ES-I3 (cell line): ENCODE data around the gene NPC1.
"Not testable (repeated sequence)": the region's sequence is repeated elsewhere in the genome, so short reads cannot be mapped to it uniquely, and the experiment has no call there.

Experiments
- H3K36me3 ChIP-seq: 2 replicates; pipeline ENCODE4 v1.6.1; 2013; ENCODE audit warnings: mild to moderate bottlenecking, low read length, control low read depth, moderate library complexity; ENCODE audit not compliant: insufficient read depth
- H3K4me1 ChIP-seq: 2 replicates; pipeline ENCODE4 v1.6.1; 2013; ENCODE audit warnings: mild to moderate bottlenecking, control low read depth, low read length; ENCODE audit not compliant: insufficient read depth
- H3K9ac ChIP-seq: 2 replicates; pipeline ENCODE4 v1.6.1; 2013; ENCODE audit warnings: low read depth, mild to moderate bottlenecking, low read length, moderate library complexity
- H3K9me3 ChIP-seq: 2 replicates; pipeline ENCODE4 v1.6.1; 2013; ENCODE audit warnings: mild to moderate bottlenecking, low read length, moderate library complexity; ENCODE audit not compliant: control insufficient read depth, insufficient read depth

NPC1 gene

DNA sequence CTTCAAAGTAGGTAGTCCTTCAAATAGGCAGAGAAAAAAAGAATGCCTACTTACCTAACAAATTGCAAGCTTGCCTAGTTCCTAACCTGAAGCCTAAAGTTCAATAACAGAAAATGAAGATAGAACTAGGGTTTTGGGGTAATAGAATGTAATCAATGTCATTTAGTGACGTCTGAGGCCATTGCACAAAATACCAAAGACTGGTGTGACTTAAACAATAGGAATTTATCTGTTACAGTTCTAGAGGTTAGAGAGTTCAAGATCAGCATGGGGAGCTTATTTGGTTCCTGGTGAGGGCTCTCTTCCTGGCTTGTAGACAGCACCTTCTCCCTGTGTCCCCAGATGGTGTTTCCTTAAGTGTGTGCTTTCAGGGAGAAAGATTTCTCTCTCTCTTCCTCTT lies 4.7 kb upstream of the NPC1 start:
- no peaks in the 10 kb centered on the region for H3K9me3 ChIP-seq
- no peaks in the 10 kb centered on the region for H3K4me1 ChIP-seq
- no peaks in the 10 kb centered on the region for H3K36me3 ChIP-seq
- no peak overlapping the region for H3K9ac ChIP-seq

DNA sequence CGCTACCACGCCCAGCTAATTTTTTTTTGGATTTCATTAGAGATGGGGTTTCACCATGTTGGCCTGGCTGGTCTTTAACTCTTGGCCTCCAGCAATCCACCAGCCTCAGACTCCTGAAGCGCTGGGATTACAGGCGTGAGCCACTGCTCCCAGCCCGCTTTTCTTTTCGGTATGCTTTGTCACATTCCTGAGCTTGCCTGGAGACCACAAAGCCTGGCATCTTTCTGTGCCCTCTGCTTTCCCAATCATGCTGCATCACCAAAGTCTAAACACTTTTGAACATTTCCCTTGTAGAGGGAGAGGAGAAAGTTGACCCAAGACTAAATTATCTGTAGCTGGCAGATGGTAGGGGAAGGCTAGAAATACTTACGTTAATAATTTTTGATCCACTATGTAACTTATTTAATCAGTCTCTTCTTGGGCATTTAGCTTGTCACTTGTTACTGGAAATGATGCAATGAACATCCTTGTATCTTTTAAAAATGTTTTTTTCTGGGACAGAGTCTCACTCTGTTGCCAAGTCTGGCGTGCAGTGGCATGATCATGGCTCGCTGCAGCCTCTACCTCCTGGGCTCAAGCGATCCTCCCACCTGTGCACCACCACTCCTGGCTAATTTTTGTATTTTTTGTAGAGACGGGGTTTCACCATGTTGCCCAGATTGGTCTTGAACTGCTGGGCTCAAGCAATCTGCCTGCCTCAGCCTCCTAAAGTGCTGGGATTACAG lies 2.7 kb upstream of the NPC1 start:
- Histone ChIP-seq H3K36me3 (no peaks in the 10 kb centered on the region), H3K4me1 (no peaks in the 10 kb centered on the region; the same call in 1 of the 2 replicates), H3K9ac (no peak overlapping the region), H3K9me3 (no peaks in the 10 kb centered on the region)

DNA sequence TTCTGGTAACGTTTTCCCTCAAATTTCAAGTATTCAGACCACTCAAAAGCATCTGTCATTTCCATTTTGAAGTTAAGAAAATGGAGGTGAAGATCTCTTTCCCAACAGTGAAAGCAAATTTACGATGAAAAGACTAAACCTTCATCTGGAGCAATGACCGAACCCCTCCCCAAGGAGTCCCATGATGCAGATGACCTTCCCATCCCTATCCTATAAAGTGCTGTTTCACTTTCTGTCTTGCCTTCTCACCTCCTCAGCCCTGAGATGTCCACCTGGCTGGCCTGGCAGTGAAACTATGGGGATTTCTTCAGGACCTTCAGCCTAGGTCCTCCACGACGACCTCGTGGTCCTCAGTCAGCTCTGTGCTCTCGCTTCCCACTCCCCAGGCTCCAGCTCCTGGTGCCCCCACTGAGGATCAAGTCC lies 925 bp upstream of the NPC1 start:
- Histone ChIP-seq H3K36me3 (no peaks in the 10 kb centered on the region), H3K9ac (no peak overlapping the region), H3K9me3 (no peaks in the 10 kb centered on the region), H3K4me1 (no peaks in the 10 kb centered on the region; the same call in 1 of the 2 replicates)

DNA sequence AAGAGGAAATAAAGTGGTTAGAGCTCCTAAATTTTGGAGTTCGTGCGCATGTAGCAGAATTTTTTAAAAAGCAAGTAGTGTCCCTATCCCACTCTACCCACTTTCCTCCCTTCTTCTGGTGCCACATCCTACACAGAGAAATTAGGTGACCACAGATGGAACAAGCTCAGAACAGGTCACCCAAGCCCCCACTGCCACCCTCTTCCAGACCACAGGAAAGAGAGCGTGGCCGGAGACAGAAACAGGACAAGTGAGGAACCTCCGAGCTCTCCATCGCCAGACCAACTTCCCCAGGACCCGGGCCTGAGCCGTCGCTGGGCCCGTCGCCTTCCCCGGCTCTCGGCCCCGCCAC lies 433 bp downstream of the NPC1 start:
- peak overlapping the region; percentile 95 for H3K9ac ChIP-seq
- H3K36me3 ChIP-seq, result no peaks in the 10 kb centered on the region; the same call in 1 of the 2 replicates
- peaks cover 5% of the 10 kb centered on the region for H3K4me1 ChIP-seq
- no peaks in the 10 kb centered on the region for H3K9me3 ChIP-seq

DNA sequence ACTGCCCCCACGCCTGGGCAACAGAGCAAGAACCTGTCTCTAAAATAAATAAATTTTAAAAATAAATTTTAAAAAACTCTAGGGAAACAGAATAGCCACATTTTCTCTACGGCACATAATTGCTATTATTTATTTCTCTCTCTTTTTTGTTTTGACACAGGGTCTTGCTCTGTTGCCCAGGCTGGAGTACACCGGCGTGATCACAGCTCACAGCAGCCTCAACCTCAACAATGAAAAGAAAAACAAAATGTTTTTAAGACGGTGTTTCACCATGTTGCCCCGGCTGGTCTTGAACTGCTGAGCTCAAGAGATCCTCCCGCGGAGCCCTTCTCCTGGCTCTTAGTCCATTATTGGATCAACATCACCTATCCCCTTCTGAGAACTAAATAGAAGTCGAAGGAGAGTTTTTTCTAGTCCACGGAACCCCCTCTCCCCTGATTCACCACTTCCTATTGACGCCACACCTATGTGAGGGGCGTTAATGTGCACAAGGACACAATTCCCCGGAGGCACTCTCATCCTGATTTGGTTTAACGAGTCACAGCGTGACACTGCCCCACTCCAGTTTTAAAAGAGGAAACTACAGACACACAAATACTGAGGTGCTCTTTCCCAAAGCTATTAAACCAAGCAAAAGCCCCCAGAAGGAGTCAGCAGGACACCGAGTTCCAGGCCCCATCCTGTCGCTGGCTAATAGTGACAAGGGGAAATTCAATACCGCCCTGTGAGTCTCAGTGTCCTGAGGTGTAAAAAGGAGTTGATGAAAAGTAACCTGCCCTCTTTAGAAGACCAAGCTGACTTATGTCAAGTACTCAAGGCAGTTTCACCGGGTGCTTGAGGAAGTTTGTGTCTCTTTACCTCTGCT lies 1.1 kb downstream of the NPC1 start:
- Histone ChIP-seq H3K9ac (peak overlapping the region; percentile 95), H3K9me3 (no peaks in the 10 kb centered on the region), H3K36me3 (no peaks in the 10 kb centered on the region; the same call in 1 of the 2 replicates), H3K4me1 (peaks cover 11% of the 10 kb centered on the region)

DNA sequence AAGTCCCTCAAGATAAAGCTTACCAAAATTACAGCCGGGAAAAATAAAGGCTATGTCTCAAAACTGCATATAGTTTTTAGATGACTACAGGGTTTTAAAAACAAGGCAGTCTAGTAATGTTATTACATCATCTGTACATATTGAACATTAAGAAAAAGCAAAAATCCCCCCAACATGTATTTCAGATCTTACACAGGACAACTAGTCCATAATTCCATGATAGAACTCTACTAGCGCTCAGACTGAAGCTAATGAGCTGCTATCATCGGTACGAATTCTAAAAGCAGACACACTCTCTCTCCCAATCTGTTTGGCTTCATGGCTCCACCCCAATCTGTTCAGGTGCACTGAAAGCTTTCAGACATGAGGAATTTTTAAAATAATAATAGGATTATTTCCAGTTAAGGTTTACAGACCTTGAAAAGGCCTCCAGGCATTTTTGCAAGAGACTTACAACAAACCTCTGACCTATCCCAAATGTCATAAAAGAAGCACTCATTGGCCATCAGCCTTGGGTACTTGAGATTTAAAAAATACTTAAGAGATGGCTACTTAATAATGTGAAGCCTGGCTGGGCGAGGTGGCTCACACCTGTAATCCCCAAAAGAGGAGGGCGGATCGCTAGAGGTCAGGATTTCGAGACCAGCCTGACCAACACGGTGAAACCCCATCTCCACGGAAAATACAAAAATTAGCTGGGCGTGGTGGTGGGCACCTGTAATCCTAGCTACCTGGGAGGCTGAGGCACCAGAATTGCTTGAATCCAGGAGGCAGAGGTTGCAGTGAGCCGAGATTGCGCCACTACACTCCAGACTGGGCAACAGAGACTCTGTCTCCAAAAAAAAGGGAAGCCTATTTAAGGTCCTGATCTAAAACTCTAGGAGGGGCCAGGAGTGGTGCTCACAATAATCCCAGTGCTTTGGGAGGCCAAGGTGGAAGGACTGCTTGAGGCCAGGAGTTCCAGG lies 2.0 kb downstream of the NPC1 start:
- no peaks in the 10 kb centered on the region; the same call in 1 of the 2 replicates for H3K36me3 ChIP-seq
- H3K9ac ChIP-seq, result peak overlapping the region; percentile 2; the same call in 1 of the 2 replicates
- H3K9me3 ChIP-seq, result no peaks in the 10 kb centered on the region
- H3K4me1 ChIP-seq, result peaks cover 11% of the 10 kb centered on the region

DNA sequence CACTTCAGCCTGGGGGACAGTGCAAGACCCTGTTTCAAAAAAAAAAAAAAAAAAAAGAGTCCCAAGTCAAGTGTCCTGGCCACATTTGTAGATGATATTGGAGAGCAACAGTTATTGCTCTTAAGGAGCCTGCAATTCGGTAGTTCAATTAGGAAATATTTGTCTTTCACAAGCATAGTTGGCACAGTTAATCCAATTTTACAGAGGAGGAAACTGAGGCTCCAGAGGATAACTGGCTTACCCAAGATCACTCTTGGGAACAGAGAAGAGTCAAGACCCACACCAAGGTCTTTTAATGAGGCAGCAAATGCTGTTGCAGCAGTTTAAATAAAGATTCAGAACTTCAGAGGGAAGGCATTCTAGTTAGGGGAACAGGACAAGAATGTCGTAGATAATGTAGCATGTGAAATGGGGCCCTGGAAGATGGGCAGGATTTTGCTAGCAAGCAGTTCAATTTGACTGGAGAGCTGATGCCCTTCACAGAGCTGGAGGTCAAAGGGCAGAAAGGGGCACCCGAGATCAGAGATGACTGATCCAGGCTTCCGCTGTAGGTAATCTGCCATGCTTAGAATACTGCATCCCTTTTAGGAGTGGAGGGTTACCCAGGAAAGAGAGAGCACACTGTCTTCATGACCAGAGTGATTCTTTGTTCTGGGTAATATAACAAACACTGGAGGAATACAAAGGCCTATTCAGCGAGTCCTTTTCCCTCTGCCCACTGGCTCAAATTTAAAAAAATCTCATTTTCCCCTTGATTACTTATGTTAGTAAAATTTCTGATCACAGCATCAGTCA lies 3.0 kb downstream of the NPC1 start:
- Histone ChIP-seq H3K9ac (no peak overlapping the region), H3K4me1 (peaks cover 11% of the 10 kb centered on the region), H3K36me3 (no peaks in the 10 kb centered on the region; the same call in 1 of the 2 replicates), H3K9me3 (no peaks in the 10 kb centered on the region)

DNA sequence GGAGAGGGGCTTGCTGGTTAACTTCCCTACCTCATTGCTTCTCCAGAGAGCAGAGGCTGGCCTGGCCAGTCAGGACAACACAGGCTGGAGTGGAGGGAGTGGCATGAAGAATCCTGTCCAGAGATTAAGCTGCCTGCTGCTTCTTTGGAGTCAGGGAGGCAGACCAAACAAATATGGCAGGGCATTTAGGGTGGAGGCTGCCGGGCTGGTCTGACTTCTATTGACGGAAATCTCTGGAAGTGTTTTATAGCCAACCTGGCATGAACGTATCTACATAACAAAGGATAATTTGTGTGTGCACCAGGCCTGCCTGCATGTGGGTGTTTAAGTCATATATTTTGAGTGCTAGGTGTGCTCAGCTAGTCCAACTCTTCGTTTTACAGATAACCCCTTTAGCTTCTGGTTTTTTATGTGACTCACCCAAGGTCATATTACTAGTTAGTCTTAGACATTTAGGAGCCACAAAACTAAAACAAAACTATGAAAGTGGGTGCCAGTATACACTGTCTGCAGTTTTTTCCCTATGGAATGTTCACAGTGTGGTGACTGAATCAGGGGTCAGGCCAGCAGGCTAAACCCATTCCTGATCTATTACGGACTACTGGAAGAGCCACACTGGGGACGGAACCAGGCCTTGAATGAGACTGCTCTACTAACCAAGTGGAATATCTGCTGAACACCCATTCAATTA lies 5.5 kb downstream of the NPC1 start:
- peaks cover 11% of the 10 kb centered on the region for H3K4me1 ChIP-seq
- H3K36me3 ChIP-seq, result no peaks in the 10 kb centered on the region; the same call in 1 of the 2 replicates
- no peaks in the 10 kb centered on the region for H3K9me3 ChIP-seq
- no peak overlapping the region for H3K9ac ChIP-seq

DNA sequence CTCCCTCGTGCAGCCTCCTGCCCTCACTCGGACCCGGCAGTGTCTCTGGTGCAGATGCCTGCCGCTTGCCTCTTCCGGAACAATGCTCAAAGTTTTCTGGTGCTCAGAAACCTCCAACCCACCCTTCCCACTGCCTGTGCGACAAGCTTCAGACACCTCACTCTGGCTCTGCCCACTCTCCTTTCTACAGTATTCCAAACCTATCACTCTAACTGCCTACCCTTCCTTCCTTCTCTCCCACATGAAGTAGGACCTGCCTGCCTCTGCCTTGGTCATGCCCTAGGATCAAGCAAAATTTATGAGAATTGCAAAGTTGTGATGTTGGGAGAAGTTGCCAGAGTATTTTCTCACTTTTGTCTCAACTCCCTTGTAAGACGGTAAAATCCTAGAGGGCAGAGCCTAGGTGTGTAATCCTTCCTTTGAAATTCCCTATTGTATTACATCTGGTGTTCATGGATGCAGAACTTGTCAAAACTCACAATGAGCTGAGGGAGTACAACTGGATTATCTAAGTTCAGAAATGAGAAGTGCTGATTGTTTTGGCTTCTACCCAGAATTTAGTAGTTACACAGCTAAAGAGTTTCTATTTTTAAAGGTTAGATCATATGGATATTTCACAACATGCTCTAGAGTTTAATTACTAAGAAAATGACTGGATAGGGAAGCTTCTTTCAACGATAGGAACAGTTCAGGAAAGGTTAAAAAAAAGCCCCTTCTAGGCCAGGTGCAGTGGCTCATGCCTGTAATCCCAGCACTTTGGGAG lies 7.2 kb downstream of the NPC1 start:
- no peaks in the 10 kb centered on the region; the same call in 1 of the 2 replicates for H3K36me3 ChIP-seq
- H3K4me1 ChIP-seq, result peaks cover 23% of the 10 kb centered on the region
- no peak overlapping the region for H3K9ac ChIP-seq
- no peaks in the 10 kb centered on the region for H3K9me3 ChIP-seq

DNA sequence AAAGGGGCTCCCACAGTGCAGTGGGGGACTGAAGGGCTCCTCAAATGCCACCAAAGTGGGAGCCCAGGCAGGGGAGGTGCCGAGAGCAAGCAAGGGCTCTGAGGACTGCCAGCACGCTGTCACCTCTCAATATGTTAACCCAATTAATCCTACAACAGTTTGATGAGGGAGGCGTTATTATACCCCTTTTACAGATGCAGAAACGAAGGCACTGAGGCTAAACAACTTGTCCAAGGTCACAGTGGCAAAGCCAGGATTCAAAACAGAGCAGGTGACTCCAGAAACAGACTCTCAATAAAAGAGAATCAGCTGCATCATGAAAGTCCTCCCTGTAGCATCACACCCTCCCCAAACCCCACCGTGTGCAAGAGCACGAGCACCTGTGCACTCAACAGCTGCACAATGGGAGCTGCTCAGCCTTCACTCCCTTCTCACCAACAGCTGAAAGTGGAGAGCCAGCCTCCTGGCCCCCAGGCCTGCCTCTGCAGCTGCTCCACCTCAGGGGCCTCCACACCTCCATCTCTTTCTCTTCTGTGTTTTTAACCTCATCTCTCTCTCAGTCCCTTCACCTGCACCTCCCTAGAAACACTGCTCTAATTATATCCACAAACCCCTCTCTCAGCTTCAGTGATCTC lies 8.1 kb downstream of the NPC1 start:
- no peaks in the 10 kb centered on the region for H3K9me3 ChIP-seq
- H3K9ac ChIP-seq, result no peak overlapping the region
- H3K4me1 ChIP-seq, result peaks cover 31% of the 10 kb centered on the region
- H3K36me3 ChIP-seq, result no peaks in the 10 kb centered on the region; the same call in 1 of the 2 replicates

DNA sequence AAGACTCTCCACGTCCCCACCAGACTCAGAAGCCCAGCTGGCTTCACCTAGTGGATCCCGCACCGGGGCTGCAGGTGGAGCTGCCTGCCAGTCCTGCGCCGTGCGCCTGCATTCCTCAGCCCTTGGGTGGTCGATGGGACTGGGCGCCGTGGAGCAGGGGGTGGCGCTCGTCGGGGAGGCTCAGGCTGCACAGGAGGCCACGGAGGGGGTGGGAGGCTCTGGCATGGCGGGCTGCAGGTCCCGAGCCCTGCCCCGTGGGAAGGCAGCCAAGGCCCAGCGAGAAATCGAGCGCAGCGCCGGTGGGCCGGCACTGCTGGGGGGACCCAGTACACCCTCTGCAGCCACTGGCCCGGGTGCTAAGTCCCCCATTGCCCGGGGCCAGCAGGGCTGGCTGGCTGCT lies 8.8 kb downstream of the NPC1 start:
- H3K4me1 ChIP-seq, result peaks cover 34% of the 10 kb centered on the region
- H3K9me3 ChIP-seq, H3K9ac ChIP-seq, H3K36me3 ChIP-seq: not testable (repeated sequence)

DNA sequence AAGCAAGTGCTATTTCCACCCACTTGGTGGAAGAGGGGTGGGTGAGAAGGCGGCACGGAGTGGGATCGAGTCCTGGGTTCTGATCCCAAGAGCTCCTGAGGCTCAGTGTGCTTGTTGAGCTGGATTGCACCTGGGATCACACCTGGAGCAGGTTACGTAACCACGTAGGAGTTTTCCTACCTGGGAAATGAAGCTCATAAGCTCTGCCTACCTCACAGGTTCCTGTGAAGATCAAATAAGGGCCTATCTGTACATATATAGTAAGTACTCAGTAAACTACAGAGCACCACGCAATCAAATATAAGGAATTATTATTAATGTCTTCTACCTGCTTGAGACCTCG lies 11.0 kb downstream of the NPC1 start:
- Histone ChIP-seq H3K4me1 (peaks cover 24% of the 10 kb centered on the region), H3K9ac (peak overlapping the region; percentile 7; the same call in 1 of the 2 replicates)

More for the DNA sequence above, 11.0 kb downstream of the NPC1 start:
- Histone ChIP-seq H3K36me3 (peaks cover 15% of the 10 kb centered on the region), H3K9me3 (no peaks in the 10 kb centered on the region)
